SK-N-SH treated with all-trans-retinoic acid at 6 μM for 48 hours (cell line): ENCODE data around the gene SPEN.

Source experiments
- ATAC-seq: fragments of 200-7000 bp; cut with Tn5 transposase; 3 replicates; pipeline ENCODE4 v1.9.1; 2020; ENCODE audit warnings: mild to moderate bottlenecking, moderate library complexity
- ARNTL ChIP-seq: fragments of 450-650 bp; formaldehyde crosslinking; IDR thresholded peaks from 2 replicates; pipeline ENCODE4 v1.5.0; 2020; ENCODE audit warnings: low read depth, mild to moderate bottlenecking, moderate library complexity, borderline replicate concordance
- BACH2 ChIP-seq: fragments of 250-450 bp; sonication (Bioruptor Pico); IDR thresholded peaks from 2 replicates; pipeline ENCODE4 v1.9.0; 2021; ENCODE audit warnings: mild to moderate bottlenecking, borderline replicate concordance
- ESRRG ChIP-seq: fragments of 250-450 bp; sonication (Bioruptor Pico); IDR thresholded peaks from 2 replicates; pipeline ENCODE4 v1.6.1; 2021; ENCODE audit warnings: mild to moderate bottlenecking
- GLIS3 ChIP-seq: fragments of 250-450 bp; sonication (Bioruptor Pico); IDR thresholded peaks from 2 replicates; pipeline ENCODE4 v1.5.0; 2020; ENCODE audit warnings: mild to moderate bottlenecking, moderate library complexity
- ISL1 ChIP-seq: fragments of 250-450 bp; sonication (Bioruptor Pico); IDR thresholded peaks from 2 replicates; pipeline ENCODE4 v2.1.2; 2022; ENCODE audit warnings: mild to moderate bottlenecking, moderate library complexity
- PPARA ChIP-seq: fragments of 250-450 bp; sonication (Bioruptor Pico); IDR thresholded peaks from 2 replicates; pipeline ENCODE4 v1.5.0; 2020; ENCODE audit warnings: mild to moderate bottlenecking, borderline replicate concordance
- RARB ChIP-seq: fragments of 250-450 bp; sonication (Bioruptor Pico); IDR thresholded peaks from 2 replicates; pipeline ENCODE4 v1.8.0; 2021; ENCODE audit warnings: mild to moderate bottlenecking, moderate library complexity
- SNAI2 ChIP-seq: fragments of 250-450 bp; sonication (Bioruptor Pico); IDR thresholded peaks from 2 replicates; pipeline ENCODE4 v1.5.0; 2020; ENCODE audit warnings: mild to moderate bottlenecking, moderate library complexity
- TCF4 ChIP-seq: fragments of 250-450 bp; sonication (Bioruptor Pico); IDR thresholded peaks from 2 replicates; pipeline ENCODE4 v1.8.0; 2021; ENCODE audit warnings: mild to moderate bottlenecking, moderate library complexity, borderline replicate concordance
- TOX ChIP-seq: fragments of 250-450 bp; sonication (Bioruptor Pico); IDR thresholded peaks from 2 replicates; pipeline ENCODE4 v1.8.0; 2021; ENCODE audit warnings: mild to moderate bottlenecking, moderate library complexity, borderline replicate concordance
- ZC3H10 ChIP-seq: fragments of 250-450 bp; sonication (Bioruptor Pico); IDR thresholded peaks from 2 replicates; pipeline ENCODE4 v1.5.1; 2021; ENCODE audit warnings: mild to moderate bottlenecking, moderate library complexity
- ZFP3 ChIP-seq: fragments of 250-450 bp; sonication (Bioruptor Pico); IDR thresholded peaks from 2 replicates; pipeline ENCODE4 v1.5.0; 2020; ENCODE audit warnings: mild to moderate bottlenecking, moderate library complexity
- ZNF565 ChIP-seq: fragments of 450-650 bp; formaldehyde crosslinking; conservative IDR thresholded peaks from 2 replicates; pipeline ENCODE4 v1.5.0; 2020; ENCODE audit warnings: low read depth, mild to moderate bottlenecking, moderate library complexity
- ZNF70 ChIP-seq: fragments of 450-650 bp; formaldehyde crosslinking; IDR thresholded peaks from 2 replicates; pipeline ENCODE4 v1.5.0; 2020; ENCODE audit warnings: mild to moderate bottlenecking, moderate library complexity
- ZNF8 ChIP-seq: fragments of 450-650 bp; formaldehyde crosslinking; IDR thresholded peaks from 2 replicates; pipeline ENCODE4 v1.5.0; 2020; ENCODE audit warnings: mild to moderate bottlenecking, moderate library complexity
- TF ChIP-seq, protein P1 (sequence below): fragments of 250-450 bp; sonication (Bioruptor Pico); IDR thresholded peaks from 2 replicates; pipeline ENCODE4 v1.5.1; 2021; ENCODE audit warnings: mild to moderate bottlenecking, moderate library complexity
- TF ChIP-seq, protein P2 (sequence below): fragments of 250-450 bp; sonication (Bioruptor Pico); IDR thresholded peaks from 2 replicates; pipeline ENCODE4 v1.8.0; 2020; ENCODE audit warnings: mild to moderate bottlenecking, moderate library complexity, borderline replicate concordance
- TF ChIP-seq, protein P3 (sequence below): fragments of 250-450 bp; sonication (Bioruptor Pico); IDR thresholded peaks from 2 replicates; pipeline ENCODE4 v1.8.0; 2021; ENCODE audit warnings: low read depth, mild to moderate bottlenecking, moderate library complexity, borderline replicate concordance
- TF ChIP-seq, protein P4 (sequence below): fragments of 250-450 bp; sonication (Bioruptor Pico); IDR thresholded peaks from 2 replicates; pipeline ENCODE4 v1.5.1; 2020; ENCODE audit warnings: low read depth, mild to moderate bottlenecking, moderate library complexity
- TF ChIP-seq, protein P5 (sequence below): fragments of 250-450 bp; sonication (Bioruptor Pico); IDR thresholded peaks from 2 replicates; pipeline ENCODE4 v1.5.0; 2020; ENCODE audit warnings: mild to moderate bottlenecking, moderate library complexity

The SPEN gene

DNA sequence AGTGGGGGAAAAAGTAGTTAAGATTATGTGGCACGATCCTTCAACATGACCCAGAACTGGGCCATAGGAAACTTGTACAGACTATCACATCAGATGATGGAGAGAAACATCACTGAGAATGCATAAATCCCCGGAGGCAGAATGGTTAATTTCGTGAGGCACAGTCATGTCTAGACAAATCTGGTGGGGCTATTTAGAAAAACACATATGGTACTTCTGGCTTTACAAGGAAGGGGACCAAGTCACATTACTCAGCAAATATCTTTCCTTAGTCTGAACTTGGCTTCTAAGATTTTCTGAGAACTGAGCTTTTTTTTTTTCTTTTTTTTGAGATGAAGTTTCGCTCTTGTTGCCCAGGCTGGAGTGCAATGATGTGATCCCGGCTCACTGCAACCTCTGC, 30.8 kb upstream of the SPEN start:
- no peak for TF ChIP-seq ZC3H10 (CRISPR knock-in tag)
- TF ChIP-seq, protein P1, sequence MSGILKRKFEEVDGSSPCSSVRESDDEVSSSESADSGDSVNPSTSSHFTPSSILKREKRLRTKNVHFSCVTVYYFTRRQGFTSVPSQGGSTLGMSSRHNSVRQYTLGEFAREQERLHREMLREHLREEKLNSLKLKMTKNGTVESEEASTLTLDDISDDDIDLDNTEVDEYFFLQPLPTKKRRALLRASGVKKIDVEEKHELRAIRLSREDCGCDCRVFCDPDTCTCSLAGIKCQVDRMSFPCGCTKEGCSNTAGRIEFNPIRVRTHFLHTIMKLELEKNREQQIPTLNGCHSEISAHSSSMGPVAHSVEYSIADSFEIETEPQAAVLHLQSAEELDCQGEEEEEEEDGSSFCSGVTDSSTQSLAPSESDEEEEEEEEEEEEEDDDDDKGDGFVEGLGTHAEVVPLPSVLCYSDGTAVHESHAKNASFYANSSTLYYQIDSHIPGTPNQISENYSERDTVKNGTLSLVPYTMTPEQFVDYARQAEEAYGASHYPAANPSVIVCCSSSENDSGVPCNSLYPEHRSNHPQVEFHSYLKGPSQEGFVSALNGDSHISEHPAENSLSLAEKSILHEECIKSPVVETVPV (CRISPR knock-in tag): no peak
- TF ChIP-seq TOX (CRISPR knock-in tag): no peak
- no peak for TF ChIP-seq TCF4 (CRISPR knock-in tag)
- no peak for TF ChIP-seq ZNF565
- TF ChIP-seq RARB (CRISPR knock-in tag): no peak
- TF ChIP-seq ZFP3 (CRISPR knock-in tag): no peak
- no peak for TF ChIP-seq ESRRG (CRISPR knock-in tag)
- TF ChIP-seq ISL1 (CRISPR knock-in tag): no peak
- no peak for TF ChIP-seq BACH2
- no peak for TF ChIP-seq PPARA (CRISPR knock-in tag)
- TF ChIP-seq SNAI2: no peak
- TF ChIP-seq GLIS3: no peak
- no peak for TF ChIP-seq ARNTL (CRISPR knock-in tag)
- TF ChIP-seq, protein P2, sequence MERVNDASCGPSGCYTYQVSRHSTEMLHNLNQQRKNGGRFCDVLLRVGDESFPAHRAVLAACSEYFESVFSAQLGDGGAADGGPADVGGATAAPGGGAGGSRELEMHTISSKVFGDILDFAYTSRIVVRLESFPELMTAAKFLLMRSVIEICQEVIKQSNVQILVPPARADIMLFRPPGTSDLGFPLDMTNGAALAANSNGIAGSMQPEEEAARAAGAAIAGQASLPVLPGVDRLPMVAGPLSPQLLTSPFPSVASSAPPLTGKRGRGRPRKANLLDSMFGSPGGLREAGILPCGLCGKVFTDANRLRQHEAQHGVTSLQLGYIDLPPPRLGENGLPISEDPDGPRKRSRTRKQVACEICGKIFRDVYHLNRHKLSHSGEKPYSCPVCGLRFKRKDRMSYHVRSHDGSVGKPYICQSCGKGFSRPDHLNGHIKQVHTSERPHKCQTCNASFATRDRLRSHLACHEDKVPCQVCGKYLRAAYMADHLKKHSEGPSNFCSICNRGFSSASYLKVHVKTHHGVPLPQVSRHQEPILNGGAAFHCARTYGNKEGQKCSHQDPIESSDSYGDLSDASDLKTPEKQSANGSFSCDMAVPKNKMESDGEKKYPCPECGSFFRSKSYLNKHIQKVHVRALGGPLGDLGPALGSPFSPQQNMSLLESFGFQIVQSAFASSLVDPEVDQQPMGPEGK (CRISPR knock-in tag): no peak
- no peak for TF ChIP-seq ZNF8 (CRISPR knock-in tag)
- TF ChIP-seq, protein P3, sequence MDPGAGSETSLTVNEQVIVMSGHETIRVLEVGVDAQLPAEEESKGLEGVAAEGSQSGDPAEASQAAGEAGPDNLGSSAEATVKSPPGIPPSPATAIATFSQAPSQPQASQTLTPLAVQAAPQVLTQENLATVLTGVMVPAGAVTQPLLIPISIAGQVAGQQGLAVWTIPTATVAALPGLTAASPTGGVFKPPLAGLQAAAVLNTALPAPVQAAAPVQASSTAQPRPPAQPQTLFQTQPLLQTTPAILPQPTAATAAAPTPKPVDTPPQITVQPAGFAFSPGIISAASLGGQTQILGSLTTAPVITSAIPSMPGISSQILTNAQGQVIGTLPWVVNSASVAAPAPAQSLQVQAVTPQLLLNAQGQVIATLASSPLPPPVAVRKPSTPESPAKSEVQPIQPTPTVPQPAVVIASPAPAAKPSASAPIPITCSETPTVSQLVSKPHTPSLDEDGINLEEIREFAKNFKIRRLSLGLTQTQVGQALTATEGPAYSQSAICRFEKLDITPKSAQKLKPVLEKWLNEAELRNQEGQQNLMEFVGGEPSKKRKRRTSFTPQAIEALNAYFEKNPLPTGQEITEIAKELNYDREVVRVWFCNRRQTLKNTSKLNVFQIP: no peak
- TF ChIP-seq, protein P4, sequence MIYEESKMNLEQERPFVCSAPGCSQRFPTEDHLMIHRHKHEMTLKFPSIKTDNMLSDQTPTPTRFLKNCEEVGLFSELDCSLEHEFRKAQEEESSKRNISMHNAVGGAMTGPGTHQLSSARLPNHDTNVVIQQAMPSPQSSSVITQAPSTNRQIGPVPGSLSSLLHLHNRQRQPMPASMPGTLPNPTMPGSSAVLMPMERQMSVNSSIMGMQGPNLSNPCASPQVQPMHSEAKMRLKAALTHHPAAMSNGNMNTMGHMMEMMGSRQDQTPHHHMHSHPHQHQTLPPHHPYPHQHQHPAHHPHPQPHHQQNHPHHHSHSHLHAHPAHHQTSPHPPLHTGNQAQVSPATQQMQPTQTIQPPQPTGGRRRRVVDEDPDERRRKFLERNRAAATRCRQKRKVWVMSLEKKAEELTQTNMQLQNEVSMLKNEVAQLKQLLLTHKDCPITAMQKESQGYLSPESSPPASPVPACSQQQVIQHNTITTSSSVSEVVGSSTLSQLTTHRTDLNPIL (CRISPR knock-in tag): no peak

DNA sequence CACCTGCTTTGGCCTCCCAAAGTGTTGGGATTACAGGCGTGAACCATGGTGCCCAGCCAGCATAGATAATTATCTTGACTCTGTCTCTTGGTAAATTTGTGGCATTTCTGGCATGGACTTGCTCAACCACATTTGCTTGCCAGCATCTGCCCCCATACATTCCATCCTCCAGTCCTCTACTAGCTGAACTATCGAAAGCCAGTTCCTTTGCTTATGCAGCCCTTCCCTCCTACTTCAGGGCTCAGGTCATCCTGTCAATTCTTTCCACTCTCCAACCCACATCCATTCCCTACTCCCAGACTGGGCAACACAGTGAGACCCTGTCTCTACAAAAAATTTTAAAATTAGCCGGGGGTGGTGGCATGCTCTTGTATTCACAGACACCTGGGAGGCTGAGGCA, 27.0 kb upstream of the SPEN start:
- ATAC-seq: 0 out of 3 replicates have a peak, but pooled peaks have one; percentile 32
- TF ChIP-seq ZNF70 (CRISPR knock-in tag): no peak
- no peak for TF ChIP-seq ZNF565
- no peak for TF ChIP-seq PPARA (CRISPR knock-in tag)
- TF ChIP-seq ISL1 (CRISPR knock-in tag): no peak

More for the DNA sequence above, 30.8 kb upstream of the SPEN start:
- no peak for ATAC-seq

DNA sequence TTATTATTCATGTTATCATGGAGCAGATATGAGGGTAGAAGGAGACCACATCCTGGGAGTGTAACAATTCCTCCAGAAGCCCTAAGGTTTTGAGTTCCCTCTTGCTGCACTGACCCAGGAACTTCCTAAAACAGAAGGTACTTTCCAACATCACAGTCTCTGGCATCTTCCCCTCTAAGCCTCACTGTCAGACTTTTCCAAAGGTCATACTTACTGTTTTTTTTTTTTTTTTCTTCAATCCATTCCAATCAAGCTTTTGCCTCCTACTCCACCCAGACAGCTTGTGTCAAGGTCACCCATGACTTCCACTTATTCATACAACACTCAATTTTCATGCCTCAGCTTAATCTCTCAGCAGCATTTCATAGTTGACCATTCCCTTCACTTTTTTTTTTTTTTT, 21.7 kb upstream of the SPEN start:
- no peak for TF ChIP-seq ZC3H10 (CRISPR knock-in tag)
- TF ChIP-seq, protein P5, sequence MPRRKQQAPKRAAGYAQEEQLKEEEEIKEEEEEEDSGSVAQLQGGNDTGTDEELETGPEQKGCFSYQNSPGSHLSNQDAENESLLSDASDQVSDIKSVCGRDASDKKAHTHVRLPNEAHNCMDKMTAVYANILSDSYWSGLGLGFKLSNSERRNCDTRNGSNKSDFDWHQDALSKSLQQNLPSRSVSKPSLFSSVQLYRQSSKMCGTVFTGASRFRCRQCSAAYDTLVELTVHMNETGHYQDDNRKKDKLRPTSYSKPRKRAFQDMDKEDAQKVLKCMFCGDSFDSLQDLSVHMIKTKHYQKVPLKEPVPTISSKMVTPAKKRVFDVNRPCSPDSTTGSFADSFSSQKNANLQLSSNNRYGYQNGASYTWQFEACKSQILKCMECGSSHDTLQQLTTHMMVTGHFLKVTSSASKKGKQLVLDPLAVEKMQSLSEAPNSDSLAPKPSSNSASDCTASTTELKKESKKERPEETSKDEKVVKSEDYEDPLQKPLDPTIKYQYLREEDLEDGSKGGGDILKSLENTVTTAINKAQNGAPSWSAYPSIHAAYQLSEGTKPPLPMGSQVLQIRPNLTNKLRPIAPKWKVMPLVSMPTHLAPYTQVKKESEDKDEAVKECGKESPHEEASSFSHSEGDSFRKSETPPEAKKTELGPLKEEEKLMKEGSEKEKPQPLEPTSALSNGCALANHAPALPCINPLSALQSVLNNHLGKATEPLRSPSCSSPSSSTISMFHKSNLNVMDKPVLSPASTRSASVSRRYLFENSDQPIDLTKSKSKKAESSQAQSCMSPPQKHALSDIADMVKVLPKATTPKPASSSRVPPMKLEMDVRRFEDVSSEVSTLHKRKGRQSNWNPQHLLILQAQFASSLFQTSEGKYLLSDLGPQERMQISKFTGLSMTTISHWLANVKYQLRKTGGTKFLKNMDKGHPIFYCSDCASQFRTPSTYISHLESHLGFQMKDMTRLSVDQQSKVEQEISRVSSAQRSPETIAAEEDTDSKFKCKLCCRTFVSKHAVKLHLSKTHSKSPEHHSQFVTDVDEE (CRISPR knock-in tag): no peak
- TF ChIP-seq SNAI2: no peak
- no peak for TF ChIP-seq ESRRG (CRISPR knock-in tag)
- TF ChIP-seq ZNF8 (CRISPR knock-in tag): no peak
- TF ChIP-seq PPARA (CRISPR knock-in tag): no peak
- no peak for TF ChIP-seq ZFP3 (CRISPR knock-in tag)
- TF ChIP-seq BACH2: no peak
- ATAC-seq: no peak
